GM12872 (cell line): ENCODE measurements around the gene PHF3.

Source experiments
- CTCF ChIP-seq: IDR thresholded peaks from 3 replicates; pipeline ENCODE4 v1.5.1; 2011; ENCODE audit warnings: low read depth, mild to moderate bottlenecking, low read length, moderate library complexity; ENCODE audit not compliant: insufficient read depth

The PHF3 gene

GRCh38 chr6:63745784-63746183 is 110.2 kb downstream of the PHF3 start:
- TF ChIP-seq CTCF: no peak

DNA sequence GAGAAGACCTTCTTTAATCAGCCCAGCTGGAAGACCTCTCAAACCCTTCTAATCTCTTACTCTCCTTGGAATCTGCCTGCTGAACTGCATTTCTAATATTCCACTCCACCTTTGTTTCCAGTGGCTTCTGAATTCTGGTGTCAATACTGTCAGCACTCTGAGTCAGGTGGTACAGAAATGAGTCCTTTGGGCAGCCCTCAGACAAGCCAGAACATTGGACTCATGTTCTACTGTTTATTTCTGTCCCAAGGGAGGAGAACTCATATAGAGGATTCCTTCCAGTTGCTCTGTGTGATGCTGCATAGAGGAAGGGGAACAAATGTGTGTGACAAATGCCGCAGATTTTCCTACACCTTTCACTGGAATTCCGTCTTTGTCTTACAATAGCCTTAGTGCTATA is 114.8 kb downstream of the PHF3 start:
- TF ChIP-seq CTCF: no peak

GRCh38 chr6:63757826-63758225 is 122.2 kb downstream of the PHF3 start:
- TF ChIP-seq CTCF: no peak

GRCh38 chr6:63759605-63760105 is 124.1 kb downstream of the PHF3 start:
- no peak for TF ChIP-seq CTCF

GRCh38 chr6:63760199-63760598 is 124.6 kb downstream of the PHF3 start:
- TF ChIP-seq CTCF: no peak

DNA sequence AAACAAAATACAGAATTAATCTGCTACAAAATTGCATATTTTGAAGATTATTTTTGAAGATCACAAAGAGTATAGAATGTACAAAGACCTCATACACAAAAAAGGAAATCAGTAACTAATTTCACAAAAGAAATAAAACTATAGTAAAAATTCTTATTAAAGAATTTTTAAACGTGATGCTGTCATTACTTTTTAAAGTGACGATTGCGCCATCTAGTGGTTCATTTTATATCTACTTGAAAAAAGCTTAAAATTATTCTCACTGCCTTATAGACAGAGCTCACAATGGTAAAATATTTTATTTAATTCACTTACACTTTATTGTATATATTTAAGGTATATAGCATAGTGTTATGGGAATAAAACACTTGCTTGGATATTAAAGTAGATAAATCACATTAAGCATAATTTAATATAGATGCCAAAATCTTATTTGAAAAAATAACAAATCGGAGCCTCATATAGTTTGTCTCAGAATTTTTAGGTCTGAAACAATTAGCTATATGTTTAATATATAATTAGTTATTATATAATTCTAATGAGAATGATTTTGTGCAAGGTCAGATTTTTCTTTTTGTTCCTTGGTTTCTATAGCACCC is 128.8 kb downstream of the PHF3 start:
- peak; percentile 23; the same call in 1 of the 3 replicates for TF ChIP-seq CTCF
